H54 (cell line): Measurements from ENCODE around the gene CSF2RB.

Experiments used
- DNase-seq: peaks from one replicate; pipeline ENCODE4 v3.0.0; 2011; ENCODE audit warnings: low spot score, mixed read lengths; ENCODE audit not compliant: insufficient read length
- FAIRE-seq: peaks from 3 replicates; lab custom pipeline; 2011; peaks lifted over from hg19 to GRCh38; lab: Jason Lieb, UNC
- POLR2A ChIP-seq: IDR thresholded peaks from 2 replicates; pipeline ENCODE4 v1.6.1; 2011; ENCODE audit warnings: low read depth, mild to moderate bottlenecking, low read length

The CSF2RB gene

DNA sequence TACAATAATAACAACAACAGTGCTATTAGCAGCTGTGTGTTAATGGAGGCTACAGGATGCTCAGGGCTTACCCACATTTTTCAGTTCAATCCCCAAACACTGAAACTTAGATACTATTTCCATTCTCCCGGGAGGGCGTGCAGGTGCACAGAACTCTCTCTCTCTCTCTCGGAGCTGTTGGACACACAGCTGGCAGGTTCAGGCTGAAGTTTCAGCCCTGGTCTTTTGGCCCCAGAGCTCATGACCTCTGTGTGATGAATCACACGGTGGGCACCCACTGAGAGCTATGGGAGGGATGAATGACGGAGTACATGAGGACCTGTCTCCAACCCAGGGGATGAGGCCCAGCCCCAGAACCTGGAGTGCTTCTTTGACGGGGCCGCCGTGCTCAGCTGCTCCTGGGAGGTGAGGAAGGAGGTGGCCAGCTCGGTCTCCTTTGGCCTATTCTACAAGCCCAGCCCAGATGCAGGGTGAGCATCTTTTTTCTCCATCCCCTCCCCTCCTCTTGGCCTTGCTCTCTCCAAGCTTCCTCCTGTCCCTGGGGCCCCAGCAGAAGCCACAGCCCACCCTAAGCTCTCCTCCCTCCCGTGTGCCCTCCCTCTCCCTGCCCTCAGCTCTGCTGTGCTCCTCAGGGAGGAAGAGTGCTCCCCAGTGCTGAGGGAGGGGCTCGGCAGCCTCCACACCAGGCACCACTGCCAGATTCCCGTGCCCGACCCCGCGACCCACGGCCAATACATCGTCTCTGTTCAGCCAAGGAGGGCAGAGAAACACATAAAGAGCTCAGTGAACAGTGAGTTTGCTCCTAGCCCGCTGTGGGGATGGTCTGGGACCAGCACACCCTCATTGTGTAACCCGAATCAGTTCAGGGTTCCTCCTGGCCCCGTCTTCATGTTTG lies 16.9 kb downstream of the CSF2RB start:
- DNase-seq (no peak), FAIRE-seq (no peak)
- TF ChIP-seq POLR2A, result no peak

DNA sequence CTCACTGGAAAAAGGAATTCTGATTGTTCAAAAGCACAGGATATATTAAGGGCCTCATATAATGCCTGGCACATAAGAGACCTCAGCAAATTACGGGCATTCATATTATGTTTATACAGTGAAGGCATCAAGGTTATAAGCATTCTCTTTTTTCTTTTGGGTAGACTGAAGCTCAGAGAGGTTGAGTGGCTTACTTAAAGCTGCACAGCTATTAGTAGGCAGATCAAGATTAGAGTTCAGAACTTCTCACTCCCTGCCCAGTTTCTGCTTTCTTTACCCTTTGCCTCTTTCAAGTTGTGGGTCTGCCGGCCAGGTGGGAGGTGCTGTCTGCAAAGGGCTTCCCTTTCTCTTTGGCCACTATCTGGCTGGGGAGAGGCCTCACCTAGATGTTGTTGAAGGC lies 18.0 kb downstream of the CSF2RB start:
- TF ChIP-seq POLR2A, result no peak
- DNase-seq, result no peak
- FAIRE-seq, result no peak

DNA sequence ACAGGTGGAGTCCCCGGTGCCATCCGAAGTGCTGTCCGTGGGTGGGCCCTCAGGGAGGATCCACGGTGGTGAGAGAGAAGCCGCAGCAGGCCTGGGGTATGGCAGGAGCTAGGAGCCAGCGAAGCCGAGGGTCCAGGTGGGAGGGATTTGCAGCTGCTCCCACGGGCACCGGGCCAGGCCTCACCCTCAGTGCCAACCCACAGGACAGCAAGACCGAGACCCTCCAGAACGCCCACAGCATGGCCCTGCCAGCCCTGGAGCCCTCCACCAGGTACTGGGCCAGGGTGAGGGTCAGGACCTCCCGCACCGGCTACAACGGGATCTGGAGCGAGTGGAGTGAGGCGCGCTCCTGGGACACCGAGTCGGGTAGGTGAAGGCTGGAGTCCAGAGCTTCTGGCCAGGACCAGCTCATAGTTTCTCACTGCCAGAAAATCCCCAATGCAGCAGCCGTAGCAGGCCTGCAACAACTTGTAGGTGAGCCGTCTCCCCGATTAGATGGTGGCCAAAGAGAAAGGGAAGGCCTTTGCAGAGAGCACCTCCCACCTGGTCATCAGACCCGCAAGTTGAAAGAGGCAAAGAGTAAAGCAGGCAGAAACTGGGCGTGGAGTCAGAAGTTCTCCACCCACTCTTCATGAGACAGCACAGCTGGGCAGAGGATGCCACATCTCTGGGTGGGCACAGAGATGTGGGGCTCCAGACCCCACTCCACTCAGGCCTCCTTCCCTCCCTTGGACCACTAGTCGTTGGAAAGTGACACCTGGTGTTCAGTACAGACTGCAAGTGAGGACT lies 20.4 kb downstream of the CSF2RB start:
- FAIRE-seq (no peak), DNase-seq (no peak)
- no peak for TF ChIP-seq POLR2A

DNA sequence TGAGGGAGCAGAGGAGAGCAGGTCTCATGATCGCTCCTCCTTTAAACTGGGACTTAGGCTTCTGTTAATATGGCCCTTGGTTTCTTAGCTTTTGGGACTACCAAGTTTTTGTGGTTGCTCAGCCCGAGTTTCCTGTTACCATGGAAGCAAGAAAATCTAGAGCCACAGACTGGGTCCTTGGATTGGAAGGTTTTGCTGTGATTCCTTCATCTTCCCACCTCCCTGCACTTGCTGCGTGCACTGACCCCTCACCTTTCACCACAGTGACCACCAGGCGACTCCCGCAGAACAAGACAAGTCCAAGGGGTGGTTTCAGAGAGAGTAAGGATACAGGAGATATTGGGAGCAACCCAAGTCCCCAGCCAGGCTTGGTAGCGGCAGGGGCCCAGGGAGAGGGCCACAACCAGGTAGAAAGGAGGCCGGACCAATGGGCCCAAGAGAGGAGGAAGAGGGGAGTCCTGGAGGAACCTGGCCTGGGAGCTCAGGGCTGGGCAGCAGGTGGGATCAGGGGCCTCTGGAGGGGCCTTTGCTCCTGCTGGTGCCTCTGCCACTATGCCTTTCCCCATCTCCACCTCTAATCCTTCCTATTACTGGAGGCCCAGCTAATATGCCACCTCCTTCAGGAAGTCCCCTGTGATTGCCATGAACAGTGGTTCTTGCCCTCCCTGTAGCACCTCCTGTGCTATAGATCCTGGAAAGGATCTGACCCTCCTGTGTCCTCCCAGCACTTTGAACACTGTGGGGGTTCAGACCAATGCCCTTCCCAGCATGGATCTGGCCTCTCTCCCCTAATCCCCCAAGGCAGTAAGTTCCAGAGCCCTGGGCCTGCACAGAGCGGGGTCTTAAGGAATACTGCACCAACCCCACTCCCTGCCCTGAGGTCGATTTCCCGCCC lies 21.2 kb downstream of the CSF2RB start:
- FAIRE-seq (no peak), DNase-seq (no peak)
- no peak for TF ChIP-seq POLR2A

DNA sequence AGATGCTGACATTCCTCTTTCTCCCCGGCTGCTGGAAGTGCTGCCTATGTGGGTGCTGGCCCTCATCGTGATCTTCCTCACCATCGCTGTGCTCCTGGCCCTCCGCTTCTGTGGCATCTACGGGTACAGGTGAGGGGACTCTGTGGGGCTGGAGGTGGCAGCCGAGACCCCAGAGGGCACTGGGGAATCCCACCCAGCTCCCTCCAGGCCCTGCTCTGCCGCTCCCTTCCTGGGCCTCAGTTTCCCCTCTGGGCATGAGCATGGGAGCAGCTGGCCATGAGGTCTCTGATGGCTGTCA lies 21.8 kb downstream of the CSF2RB start:
- no peak for TF ChIP-seq POLR2A
- no peak for FAIRE-seq
- DNase-seq, result no peak

DNA sequence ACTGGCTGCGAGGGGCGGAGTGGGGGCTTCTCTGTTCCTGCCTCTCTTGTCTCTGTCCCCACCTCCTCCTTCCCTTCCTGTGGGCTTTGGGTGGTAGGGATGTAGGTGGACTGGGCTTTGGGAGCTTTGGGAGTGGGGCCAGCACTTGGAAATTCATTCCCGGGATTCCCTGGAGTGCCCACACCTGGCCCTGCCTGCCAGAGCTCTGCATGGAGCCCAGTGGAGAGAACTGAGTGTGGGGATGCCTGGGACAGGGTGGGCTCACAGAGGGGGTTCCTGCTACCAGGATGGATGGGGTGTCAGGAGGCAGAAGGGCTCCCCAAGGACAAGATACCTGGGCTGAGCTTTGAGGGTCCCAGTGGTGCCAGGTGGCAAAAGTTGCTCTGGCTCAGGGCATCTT lies 22.3 kb downstream of the CSF2RB start:
- no peak for TF ChIP-seq POLR2A
- DNase-seq (no peak), FAIRE-seq (no peak)

DNA sequence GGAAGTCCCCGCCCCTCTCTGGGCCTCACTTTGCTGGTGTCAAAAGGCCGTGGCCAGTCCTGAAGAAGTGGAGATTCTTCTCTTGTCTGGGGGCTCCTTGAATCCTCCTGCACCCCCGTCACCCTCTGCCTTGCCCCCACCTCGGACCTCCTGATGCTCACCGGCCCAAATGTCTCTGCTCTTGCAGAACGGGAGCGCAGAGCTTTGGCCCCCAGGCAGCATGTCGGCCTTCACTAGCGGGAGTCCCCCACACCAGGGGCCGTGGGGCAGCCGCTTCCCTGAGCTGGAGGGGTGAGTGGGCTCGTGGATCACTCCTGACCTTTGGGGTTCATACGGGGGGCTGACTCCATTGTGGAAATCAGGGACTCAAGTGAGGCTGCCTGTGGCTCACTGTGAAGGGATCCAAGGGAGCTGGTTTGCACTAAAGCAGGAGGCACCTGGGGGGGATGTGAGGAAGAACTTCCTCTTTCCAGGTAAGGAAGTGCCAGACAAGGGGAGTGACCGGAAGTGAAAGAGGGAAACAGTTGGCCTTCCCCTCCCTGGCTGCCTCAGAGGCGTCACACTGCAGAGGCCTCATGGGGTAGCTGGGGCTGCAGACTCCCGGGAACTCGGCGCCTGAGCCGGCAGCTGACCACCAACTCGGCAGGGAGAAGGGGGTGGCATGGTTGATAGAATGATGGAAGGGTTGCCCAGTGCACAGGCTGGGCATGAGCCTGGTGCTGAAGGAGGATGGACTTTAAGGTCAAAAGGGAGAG lies 23.1 kb downstream of the CSF2RB start:
- FAIRE-seq (no peak), DNase-seq (no peak)
- no peak for TF ChIP-seq POLR2A

DNA sequence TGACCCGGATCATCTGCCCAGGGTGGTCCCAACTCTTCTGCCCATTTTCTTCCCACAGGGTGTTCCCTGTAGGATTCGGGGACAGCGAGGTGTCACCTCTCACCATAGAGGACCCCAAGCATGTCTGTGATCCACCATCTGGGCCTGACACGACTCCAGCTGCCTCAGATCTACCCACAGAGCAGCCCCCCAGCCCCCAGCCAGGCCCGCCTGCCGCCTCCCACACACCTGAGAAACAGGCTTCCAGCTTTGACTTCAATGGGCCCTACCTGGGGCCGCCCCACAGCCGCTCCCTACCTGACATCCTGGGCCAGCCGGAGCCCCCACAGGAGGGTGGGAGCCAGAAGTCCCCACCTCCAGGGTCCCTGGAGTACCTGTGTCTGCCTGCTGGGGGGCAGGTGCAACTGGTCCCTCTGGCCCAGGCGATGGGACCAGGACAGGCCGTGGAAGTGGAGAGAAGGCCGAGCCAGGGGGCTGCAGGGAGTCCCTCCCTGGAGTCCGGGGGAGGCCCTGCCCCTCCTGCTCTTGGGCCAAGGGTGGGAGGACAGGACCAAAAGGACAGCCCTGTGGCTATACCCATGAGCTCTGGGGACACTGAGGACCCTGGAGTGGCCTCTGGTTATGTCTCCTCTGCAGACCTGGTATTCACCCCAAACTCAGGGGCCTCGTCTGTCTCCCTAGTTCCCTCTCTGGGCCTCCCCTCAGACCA lies 24.0 kb downstream of the CSF2RB start:
- no peak for TF ChIP-seq POLR2A
- DNase-seq (no peak), FAIRE-seq (no peak)

DNA sequence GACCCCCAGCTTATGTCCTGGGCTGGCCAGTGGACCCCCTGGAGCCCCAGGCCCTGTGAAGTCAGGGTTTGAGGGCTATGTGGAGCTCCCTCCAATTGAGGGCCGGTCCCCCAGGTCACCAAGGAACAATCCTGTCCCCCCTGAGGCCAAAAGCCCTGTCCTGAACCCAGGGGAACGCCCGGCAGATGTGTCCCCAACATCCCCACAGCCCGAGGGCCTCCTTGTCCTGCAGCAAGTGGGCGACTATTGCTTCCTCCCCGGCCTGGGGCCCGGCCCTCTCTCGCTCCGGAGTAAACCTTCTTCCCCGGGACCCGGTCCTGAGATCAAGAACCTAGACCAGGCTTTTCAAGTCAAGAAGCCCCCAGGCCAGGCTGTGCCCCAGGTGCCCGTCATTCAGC lies 24.6 kb downstream of the CSF2RB start:
- DNase-seq (no peak), FAIRE-seq (no peak)
- TF ChIP-seq POLR2A, result no peak

DNA sequence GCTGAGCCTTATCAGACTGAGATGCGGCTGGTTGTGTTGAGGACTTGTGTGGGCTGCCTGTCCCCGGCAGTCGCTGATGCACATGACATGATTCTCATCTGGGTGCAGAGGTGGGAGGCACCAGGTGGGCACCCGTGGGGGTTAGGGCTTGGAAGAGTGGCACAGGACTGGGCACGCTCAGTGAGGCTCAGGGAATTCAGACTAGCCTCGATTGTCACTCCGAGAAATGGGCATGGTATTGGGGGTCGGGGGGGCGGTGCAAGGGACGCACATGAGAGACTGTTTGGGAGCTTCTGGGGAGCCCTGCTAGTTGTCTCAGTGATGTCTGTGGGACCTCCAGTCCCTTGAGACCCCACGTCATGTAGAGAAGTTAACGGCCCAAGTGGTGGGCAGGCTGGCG lies 25.5 kb downstream of the CSF2RB start:
- no peak for FAIRE-seq
- no peak for TF ChIP-seq POLR2A
- DNase-seq, result no peak

DNA sequence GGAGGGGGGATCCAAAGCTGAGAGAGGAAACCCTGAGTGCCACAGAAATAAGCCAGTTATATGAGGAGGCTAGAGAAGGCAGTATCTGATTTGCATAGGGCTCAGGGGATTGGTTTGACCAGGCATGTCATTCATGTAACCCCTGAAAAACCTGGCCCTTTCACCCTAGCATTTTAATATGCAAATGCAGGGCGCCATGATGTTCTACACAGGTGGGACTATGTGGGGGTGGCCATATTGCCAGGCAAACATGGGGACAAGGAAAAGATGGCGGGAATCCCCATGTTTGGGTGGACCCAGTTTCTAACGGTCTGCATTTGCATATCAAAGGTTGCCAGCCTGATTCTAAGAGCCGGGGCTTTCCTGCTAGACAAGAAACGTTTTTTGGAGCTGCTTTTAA lies 27.2 kb downstream of the CSF2RB start:
- no peak for FAIRE-seq
- no peak for TF ChIP-seq POLR2A
- no peak for DNase-seq

DNA sequence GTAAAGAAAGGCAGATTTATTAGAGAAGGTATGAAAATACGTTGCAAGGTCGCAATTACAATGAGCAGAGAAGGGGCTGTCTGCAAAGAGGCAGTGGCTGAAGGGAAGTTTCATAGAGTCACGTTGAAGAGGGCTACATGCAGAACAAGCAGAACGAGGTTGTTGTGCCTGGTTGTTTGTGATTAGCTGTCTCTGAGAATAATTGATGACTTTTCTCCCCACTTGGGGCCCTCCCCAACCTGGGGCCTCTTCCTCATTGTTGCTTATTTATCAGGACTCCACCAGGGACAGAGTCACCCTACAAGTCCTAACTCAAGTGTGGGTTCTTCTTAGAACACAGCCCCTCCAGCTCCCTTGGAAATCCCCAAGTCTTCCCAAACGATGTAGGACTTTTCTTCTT lies 29.1 kb downstream of the CSF2RB start:
- DNase-seq (no peak), FAIRE-seq (no peak)
- no peak for TF ChIP-seq POLR2A
